ENCODE results near the gene NDUFA12. TPM values are rescaled to one million over a fixed set of nuclear protein-coding genes. Genes with fewer than 3 reads are reported as not detected.
A peak's percentile ranks its signal among the peaks of the same experiment; 100 is the strongest.

NDUFA12 gene
- total and polyA plus RNA-seq, 2 of the 13 experiments (the other 11 are each of a cell fraction or from before 2014, with no cell fraction given) = 101 to 173 TPM

DNA sequence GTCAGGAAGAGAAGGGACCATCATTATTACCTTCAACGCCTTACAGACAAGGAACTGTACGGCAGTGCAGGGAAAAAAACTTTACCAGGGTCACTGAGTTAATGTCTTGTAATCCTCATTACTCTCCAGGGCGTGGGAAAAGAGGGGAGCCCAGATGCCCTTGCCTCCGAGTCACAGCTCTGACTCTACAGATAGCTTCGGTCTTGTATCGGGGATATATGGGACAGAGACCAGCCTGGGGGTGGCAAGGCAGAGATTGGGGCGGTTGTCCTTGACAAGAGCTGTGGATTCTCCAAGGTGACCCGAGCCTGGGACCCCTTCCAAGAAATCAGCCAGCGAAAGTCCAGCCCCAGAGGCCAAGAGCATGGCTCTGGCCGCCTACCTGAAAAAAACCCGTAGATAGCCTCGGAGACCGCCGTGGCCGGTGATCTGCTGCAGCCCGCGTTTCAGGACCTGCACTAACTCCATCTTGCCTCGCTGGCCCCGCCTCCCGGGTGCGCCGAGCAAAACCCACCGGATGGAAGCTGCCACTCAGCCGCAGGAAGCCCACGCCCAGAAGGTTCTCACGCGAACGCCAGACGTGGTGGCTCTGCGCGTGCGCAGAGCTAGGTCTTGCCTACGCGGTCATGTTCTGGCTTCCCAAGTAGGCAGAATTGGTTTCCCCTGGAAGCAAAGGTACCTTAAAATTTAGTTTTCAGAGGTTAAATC, at the start of gene NDUFA12 (continued):
- TF ChIP-seq, protein P1, sequence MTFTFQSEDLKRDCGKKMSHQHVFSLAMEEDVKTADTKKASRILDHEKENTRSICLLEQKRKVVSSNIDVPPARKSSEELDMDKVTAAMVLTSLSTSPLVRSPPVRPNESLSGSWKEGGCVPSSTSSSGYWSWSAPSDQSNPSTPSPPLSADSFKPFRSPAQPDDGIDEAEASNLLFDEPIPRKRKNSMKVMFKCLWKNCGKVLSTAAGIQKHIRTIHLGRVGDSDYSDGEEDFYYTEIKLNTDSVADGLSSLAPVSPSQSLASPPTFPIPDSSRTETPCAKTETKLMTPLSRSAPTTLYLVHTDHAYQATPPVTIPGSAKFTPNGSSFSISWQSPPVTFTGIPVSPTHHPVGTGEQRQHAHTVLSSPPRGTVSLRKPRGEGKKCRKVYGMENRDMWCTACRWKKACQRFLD (CRISPR knock-in tag; IDR thresholded peaks at IDR 0.05; ENCODE audit: borderline replicate concordance) = peak; percentile 85; the same call in 1 of the 2 replicates
- TF ChIP-seq ZNF337 (CRISPR knock-in tag; IDR thresholded peaks at IDR 0.05; ENCODE audit: borderline replicate concordance, low read depth) (peak; percentile 84; the same call in 1 of the 2 replicates), MATR3 (CRISPR knock-in tag; IDR thresholded peaks at IDR 0.05) (no peak), KDM6A (CRISPR knock-in tag; IDR thresholded peaks at IDR 0.05; ENCODE audit: low read depth) (no peak), ZBTB1 (CRISPR knock-in tag; IDR thresholded peaks at IDR 0.05; ENCODE audit: borderline replicate concordance) (no peak), ZBTB20 (CRISPR knock-in tag; IDR thresholded peaks at IDR 0.05; ENCODE audit: borderline replicate concordance, low read depth) (peak; percentile 77; the same call in 1 of the 2 replicates), ZEB1 (IDR thresholded peaks at IDR 0.05; ENCODE audit: insufficient replicate concordance, low read depth) (peak; percentile 55), JDP2 (CRISPR knock-in tag; IDR thresholded peaks at IDR 0.05; ENCODE audit: borderline replicate concordance) (no peak), ZNF451 (CRISPR knock-in tag; IDR thresholded peaks at IDR 0.05) (peak; percentile 89), ZNF282 (IDR thresholded peaks at IDR 0.05; ENCODE audit: partially characterized antibody) (no peak), MED8 (CRISPR knock-in tag; IDR thresholded peaks at IDR 0.05; ENCODE audit: insufficient replicate concordance) (peak; percentile 93), ZSCAN29 (CRISPR knock-in tag; conservative IDR thresholded peaks at IDR 0.05) (peak; percentile 70; the same call in 1 of the 2 replicates)
- TF ChIP-seq, protein P2, sequence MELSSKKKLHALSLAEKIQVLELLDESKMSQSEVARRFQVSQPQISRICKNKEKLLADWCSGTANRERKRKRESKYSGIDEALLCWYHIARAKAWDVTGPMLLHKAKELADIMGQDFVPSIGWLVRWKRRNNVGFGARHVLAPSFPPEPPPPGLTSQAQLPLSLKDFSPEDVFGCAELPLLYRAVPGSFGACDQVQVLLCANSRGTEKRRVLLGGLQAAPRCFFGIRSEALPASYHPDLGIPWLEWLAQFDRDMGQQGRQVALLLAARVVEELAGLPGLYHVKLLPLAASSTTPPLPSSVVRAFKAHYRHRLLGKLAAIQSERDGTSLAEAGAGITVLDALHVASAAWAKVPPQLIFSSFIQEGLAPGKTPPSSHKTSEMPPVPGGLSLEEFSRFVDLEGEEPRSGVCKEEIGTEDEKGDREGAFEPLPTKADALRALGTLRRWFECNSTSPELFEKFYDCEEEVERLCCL (CRISPR knock-in tag; IDR thresholded peaks at IDR 0.05; ENCODE audit: borderline replicate concordance) = no peak
- TF ChIP-seq, protein P3, sequence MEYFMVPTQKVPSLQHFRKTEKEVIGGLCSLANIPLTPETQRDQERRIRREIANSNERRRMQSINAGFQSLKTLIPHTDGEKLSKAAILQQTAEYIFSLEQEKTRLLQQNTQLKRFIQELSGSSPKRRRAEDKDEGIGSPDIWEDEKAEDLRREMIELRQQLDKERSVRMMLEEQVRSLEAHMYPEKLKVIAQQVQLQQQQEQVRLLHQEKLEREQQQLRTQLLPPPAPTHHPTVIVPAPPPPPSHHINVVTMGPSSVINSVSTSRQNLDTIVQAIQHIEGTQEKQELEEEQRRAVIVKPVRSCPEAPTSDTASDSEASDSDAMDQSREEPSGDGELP (IDR thresholded peaks at IDR 0.05; ENCODE audit: borderline replicate concordance, low read depth) = no peak
- TF ChIP-seq, protein P4, sequence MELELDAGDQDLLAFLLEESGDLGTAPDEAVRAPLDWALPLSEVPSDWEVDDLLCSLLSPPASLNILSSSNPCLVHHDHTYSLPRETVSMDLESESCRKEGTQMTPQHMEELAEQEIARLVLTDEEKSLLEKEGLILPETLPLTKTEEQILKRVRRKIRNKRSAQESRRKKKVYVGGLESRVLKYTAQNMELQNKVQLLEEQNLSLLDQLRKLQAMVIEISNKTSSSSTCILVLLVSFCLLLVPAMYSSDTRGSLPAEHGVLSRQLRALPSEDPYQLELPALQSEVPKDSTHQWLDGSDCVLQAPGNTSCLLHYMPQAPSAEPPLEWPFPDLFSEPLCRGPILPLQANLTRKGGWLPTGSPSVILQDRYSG (CRISPR knock-in tag; IDR thresholded peaks at IDR 0.05) = no peak
- TF ChIP-seq, protein P5, sequence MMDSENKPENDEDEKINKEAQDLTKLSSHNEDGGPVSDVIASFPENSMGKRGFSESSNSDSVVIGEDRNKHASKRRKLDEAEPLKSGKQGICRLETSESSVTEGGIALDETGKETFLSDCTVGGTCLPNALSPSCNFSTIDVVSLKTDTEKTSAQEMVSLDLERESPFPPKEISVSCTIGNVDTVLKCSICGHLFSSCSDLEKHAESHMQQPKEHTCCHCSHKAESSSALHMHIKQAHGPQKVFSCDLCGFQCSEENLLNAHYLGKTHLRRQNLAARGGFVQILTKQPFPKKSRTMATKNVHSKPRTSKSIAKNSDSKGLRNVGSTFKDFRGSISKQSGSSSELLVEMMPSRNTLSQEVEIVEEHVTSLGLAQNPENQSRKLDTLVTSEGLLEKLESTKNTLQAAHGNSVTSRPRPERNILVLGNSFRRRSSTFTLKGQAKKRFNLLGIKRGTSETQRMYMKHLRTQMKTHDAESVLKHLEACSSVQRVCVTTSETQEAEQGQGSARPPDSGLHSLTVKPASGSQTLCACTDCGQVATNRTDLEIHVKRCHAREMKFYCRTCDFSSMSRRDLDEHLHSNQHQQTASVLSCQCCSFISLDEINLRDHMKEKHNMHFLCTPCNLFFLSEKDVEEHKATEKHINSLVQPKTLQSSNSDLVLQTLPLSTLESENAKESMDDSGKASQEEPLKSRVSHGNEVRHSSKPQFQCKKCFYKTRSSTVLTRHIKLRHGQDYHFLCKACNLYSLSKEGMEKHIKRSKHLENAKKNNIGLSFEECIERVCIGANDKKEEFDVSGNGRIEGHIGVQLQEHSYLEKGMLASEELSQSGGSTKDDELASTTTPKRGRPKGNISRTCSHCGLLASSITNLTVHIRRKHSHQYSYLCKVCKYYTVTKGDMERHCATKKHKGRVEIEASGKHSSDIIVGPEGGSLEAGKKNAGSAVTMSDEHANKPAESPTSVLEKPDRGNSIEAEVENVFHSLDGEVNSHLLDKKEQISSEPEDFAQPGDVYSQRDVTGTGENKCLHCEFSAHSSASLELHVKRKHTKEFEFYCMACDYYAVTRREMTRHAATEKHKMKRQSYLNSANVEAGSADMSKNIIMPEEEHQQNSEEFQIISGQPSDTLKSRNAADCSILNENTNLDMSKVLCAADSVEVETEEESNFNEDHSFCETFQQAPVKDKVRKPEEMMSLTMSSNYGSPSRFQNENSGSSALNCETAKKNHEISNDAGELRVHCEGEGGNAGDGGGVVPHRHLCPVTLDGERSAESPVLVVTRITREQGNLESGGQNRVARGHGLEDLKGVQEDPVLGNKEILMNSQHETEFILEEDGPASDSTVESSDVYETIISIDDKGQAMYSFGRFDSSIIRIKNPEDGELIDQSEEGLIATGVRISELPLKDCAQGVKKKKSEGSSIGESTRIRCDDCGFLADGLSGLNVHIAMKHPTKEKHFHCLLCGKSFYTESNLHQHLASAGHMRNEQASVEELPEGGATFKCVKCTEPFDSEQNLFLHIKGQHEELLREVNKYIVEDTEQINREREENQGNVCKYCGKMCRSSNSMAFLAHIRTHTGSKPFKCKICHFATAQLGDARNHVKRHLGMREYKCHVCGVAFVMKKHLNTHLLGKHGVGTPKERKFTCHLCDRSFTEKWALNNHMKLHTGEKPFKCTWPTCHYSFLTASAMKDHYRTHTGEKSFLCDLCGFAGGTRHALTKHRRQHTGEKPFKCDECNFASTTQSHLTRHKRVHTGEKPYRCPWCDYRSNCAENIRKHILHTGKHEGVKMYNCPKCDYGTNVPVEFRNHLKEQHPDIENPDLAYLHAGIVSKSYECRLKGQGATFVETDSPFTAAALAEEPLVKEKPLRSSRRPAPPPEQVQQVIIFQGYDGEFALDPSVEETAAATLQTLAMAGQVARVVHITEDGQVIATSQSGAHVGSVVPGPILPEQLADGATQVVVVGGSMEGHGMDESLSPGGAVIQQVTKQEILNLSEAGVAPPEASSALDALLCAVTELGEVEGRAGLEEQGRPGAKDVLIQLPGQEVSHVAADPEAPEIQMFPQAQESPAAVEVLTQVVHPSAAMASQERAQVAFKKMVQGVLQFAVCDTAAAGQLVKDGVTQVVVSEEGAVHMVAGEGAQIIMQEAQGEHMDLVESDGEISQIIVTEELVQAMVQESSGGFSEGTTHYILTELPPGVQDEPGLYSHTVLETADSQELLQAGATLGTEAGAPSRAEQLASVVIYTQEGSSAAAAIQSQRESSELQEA (CRISPR knock-in tag; IDR thresholded peaks at IDR 0.05; ENCODE audit: not compliant biosample characterization) = peak; percentile 29
